Gastrocnemius medialis (tissue), 4 donors: ENCODE measurements around the gene MGA.

ENCODE experiments used
- POLR2A ChIP-seq, 2 donors: fragments of 450-650 bp; IDR thresholded peaks; one replicate each; pipeline ENCODE4 v1.6.1; 2017; ENCODE audit warnings: antibody characterized with exemption in 2 of 2, mild to moderate bottlenecking in 2 of 2, moderate library complexity in 2 of 2
- TF ChIP-seq, protein P1 (sequence below), 5 experiments: fragments of 450-650 bp in 3 of 5; fragments of 200-600 bp in 2 of 5; sonication (generic) in 2 of 5; IDR thresholded peaks in 4 of 5; conservative IDR thresholded peaks in 1 of 5; 1 replicate in 4 of 5; 2 replicates in 1 of 5; pipeline ENCODE4 v1.5.1; 2016 to 2019; ENCODE audit warnings: antibody characterized with exemption in 5 of 5, mild to moderate bottlenecking in 3 of 5, moderate library complexity in 3 of 5

DNA sequence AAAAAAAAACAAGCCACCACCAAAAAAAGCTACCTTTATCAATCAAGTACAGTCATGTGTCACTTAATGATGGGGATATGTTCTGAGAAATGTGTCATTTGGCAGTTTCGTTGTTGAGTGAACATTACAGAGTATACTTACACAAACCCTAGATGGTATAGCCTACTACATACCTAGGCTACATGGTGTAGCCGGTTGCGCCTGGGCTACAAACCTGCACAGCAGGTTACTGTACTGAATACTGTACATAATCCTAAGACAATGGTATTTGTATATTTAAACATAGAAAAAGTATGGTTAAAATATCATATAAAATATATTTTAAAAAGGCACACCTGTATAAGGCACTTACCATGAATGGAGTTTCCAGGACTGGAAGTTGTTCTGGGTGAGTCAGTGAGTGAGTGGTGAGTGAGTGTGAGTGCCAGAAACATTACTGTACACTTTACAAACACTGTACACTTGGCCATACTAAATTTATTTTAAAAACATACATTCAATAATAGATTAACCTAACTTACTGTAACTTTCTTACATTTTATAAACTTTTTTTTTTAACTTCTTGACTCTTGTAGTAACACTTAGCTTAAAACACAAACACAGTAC is 141.7 kb downstream of the MGA start:
- TF ChIP-seq, protein P1, sequence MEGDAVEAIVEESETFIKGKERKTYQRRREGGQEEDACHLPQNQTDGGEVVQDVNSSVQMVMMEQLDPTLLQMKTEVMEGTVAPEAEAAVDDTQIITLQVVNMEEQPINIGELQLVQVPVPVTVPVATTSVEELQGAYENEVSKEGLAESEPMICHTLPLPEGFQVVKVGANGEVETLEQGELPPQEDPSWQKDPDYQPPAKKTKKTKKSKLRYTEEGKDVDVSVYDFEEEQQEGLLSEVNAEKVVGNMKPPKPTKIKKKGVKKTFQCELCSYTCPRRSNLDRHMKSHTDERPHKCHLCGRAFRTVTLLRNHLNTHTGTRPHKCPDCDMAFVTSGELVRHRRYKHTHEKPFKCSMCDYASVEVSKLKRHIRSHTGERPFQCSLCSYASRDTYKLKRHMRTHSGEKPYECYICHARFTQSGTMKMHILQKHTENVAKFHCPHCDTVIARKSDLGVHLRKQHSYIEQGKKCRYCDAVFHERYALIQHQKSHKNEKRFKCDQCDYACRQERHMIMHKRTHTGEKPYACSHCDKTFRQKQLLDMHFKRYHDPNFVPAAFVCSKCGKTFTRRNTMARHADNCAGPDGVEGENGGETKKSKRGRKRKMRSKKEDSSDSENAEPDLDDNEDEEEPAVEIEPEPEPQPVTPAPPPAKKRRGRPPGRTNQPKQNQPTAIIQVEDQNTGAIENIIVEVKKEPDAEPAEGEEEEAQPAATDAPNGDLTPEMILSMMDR (IDR thresholded peaks at IDR 0.05 in 4 of 5, conservative IDR thresholded peaks at IDR 0.05 in 1 of 5), result no peak
- TF ChIP-seq POLR2A (IDR thresholded peaks at IDR 0.05), result no peak
